ENCODE data around the gene STK10.

- no peak for TF ChIP-seq CTCF (IDR thresholded peaks at IDR 0.05; ENCODE audit: low read depth, low read length)
- no peak for TF ChIP-seq EZH2phosphoT487 (IDR thresholded peaks at IDR 0.05; ENCODE audit: low read depth)
Measured at GRCh38 chr5:172137046-172137445, 51.0 kb downstream of the STK10 start.

All from OCI-LY3 (cell line).